ENCODE measurements around the gene MAP3K15.

MAP3K15 gene

GRCh38 chrX:19403696-19404095 is 111.6 kb downstream of the MAP3K15 start:
- no peak for TF ChIP-seq TARDBP (IDR thresholded peaks at IDR 0.05)
- TF ChIP-seq SUZ12 (IDR thresholded peaks at IDR 0.05), result no peak
- TF ChIP-seq CTBP1 (IDR thresholded peaks at IDR 0.05; ENCODE audit: borderline replicate concordance), result no peak
- no peak for TF ChIP-seq ELF4 (IDR thresholded peaks at IDR 0.05)
- no peak for TF ChIP-seq BHLHE40 (IDR thresholded peaks at IDR 0.05; ENCODE audit: borderline replicate concordance)
- no peak for TF ChIP-seq FOXK2 (IDR thresholded peaks at IDR 0.05)
- CTCF ChIA-PET, result interaction anchor here (0.6 kb wide), 1 partner anchor 13 kb away, joined by 3 read pairs; no protein-coding TSS in a partner anchor
- POLR2A ChIA-PET, result no interaction called here
- DNase-seq (ENCODE audit: extremely low spot score), result no peak

DNA sequence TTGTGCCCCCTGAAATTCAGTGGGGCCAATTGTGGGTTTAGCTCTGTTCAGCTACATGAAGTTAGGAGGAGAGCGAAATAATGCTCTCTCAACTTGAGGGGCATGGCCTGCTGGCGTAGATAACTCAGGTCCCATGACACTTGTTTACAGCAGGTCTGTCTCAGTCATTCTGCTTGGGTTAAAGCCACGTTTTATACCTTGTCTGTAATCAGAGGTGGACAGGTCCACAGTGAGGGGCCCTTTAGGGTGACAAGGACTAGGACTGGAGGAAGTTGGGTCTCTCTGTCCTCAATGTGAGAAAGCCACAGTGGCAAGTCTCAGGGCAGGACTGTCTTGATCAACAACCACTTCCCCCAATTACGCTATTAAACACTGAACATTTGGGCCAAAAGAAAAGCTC is 122.6 kb downstream of the MAP3K15 start:
- ChIA-PET POLR2A (no interaction called here), CTCF (no interaction called here)
- TF ChIP-seq FOXK2 (IDR thresholded peaks at IDR 0.05) (no peak), FOXA1 (IDR thresholded peaks at IDR 0.05) (no peak), NFRKB (IDR thresholded peaks at IDR 0.05) (no peak), L3MBTL2 (conservative IDR thresholded peaks at IDR 0.05) (no peak), ZNF384 (IDR thresholded peaks at IDR 0.05) (no peak), FOXM1 (IDR thresholded peaks at IDR 0.05; ENCODE audit: borderline replicate concordance) (no peak), CTBP1 (IDR thresholded peaks at IDR 0.05; ENCODE audit: borderline replicate concordance) (no peak), SUZ12 (IDR thresholded peaks at IDR 0.05) (no peak), SP1 (IDR thresholded peaks at IDR 0.05) (no peak), LEF1 (IDR thresholded peaks at IDR 0.05; ENCODE audit: borderline replicate concordance) (no peak), ARNT (IDR thresholded peaks at IDR 0.05) (no peak), HDGF (IDR thresholded peaks at IDR 0.05; ENCODE audit: borderline replicate concordance) (no peak), TARDBP (IDR thresholded peaks at IDR 0.05) (no peak), ELF4 (IDR thresholded peaks at IDR 0.05) (no peak), BHLHE40 (IDR thresholded peaks at IDR 0.05; ENCODE audit: borderline replicate concordance) (no peak)
- TF ChIP-seq, protein P1, sequence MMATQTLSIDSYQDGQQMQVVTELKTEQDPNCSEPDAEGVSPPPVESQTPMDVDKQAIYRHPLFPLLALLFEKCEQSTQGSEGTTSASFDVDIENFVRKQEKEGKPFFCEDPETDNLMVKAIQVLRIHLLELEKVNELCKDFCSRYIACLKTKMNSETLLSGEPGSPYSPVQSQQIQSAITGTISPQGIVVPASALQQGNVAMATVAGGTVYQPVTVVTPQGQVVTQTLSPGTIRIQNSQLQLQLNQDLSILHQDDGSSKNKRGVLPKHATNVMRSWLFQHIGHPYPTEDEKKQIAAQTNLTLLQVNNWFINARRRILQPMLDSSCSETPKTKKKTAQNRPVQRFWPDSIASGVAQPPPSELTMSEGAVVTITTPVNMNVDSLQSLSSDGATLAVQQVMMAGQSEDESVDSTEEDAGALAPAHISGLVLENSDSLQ (IDR thresholded peaks at IDR 0.05), result no peak
- no peak for DNase-seq (ENCODE audit: extremely low spot score)

- POLR2A ChIA-PET, result no interaction called here
- CTCF ChIA-PET, result no interaction called here
- TF ChIP-seq ZNF384 (IDR thresholded peaks at IDR 0.05), result no peak
- TF ChIP-seq FOXK2 (IDR thresholded peaks at IDR 0.05), result no peak
- TF ChIP-seq NFRKB (IDR thresholded peaks at IDR 0.05), result no peak
- TF ChIP-seq FOXM1 (IDR thresholded peaks at IDR 0.05; ENCODE audit: borderline replicate concordance), result no peak
- TF ChIP-seq CTBP1 (IDR thresholded peaks at IDR 0.05; ENCODE audit: borderline replicate concordance), result no peak
- TF ChIP-seq BHLHE40 (IDR thresholded peaks at IDR 0.05; ENCODE audit: borderline replicate concordance), result no peak
- no peak for TF ChIP-seq SUZ12 (IDR thresholded peaks at IDR 0.05)
- TF ChIP-seq, protein P1 (IDR thresholded peaks at IDR 0.05), result no peak
- TF ChIP-seq ARNT (IDR thresholded peaks at IDR 0.05), result no peak
- no peak for TF ChIP-seq HDGF (IDR thresholded peaks at IDR 0.05; ENCODE audit: borderline replicate concordance)
- no peak for TF ChIP-seq FOXA1 (IDR thresholded peaks at IDR 0.05)
- TF ChIP-seq L3MBTL2 (conservative IDR thresholded peaks at IDR 0.05), result no peak
- no peak for TF ChIP-seq TARDBP (IDR thresholded peaks at IDR 0.05)
- no peak for TF ChIP-seq LEF1 (IDR thresholded peaks at IDR 0.05; ENCODE audit: borderline replicate concordance)
- no peak for DNase-seq (ENCODE audit: extremely low spot score)
These were observed 123.2 kb downstream of the MAP3K15 start for GRCh38 chrX:19392078-19392477.

- POLR2A ChIA-PET, result no interaction called here
- no peak for DNase-seq (ENCODE audit: extremely low spot score)
- TF ChIP-seq TARDBP (IDR thresholded peaks at IDR 0.05) (no peak), FOXK2 (IDR thresholded peaks at IDR 0.05) (no peak), ZNF384 (IDR thresholded peaks at IDR 0.05) (no peak), L3MBTL2 (conservative IDR thresholded peaks at IDR 0.05) (no peak), FOXA1 (IDR thresholded peaks at IDR 0.05) (no peak), BHLHE40 (IDR thresholded peaks at IDR 0.05; ENCODE audit: borderline replicate concordance) (no peak), SUZ12 (IDR thresholded peaks at IDR 0.05) (no peak)
- CTCF ChIA-PET, result no interaction called here
These were observed 126.0 kb downstream of the MAP3K15 start for GRCh38 chrX:19389227-19389845.

- POLR2A ChIA-PET, result no interaction called here
- DNase-seq (ENCODE audit: extremely low spot score), result no peak
- TF ChIP-seq ARNT (IDR thresholded peaks at IDR 0.05) (no peak), ELF4 (IDR thresholded peaks at IDR 0.05) (no peak), ZNF384 (IDR thresholded peaks at IDR 0.05) (no peak), FOXA1 (IDR thresholded peaks at IDR 0.05) (no peak), LEF1 (IDR thresholded peaks at IDR 0.05; ENCODE audit: borderline replicate concordance) (no peak)
- CTCF ChIA-PET, result no interaction called here
These were observed 126.6 kb downstream of the MAP3K15 start for GRCh38 chrX:19388741-19389140.

GRCh38 chrX:19388064-19388679 is 127.1 kb downstream of the MAP3K15 start:
- POLR2A ChIA-PET, result no interaction called here
- TF ChIP-seq LEF1 (IDR thresholded peaks at IDR 0.05; ENCODE audit: borderline replicate concordance) (no peak), FOXK2 (IDR thresholded peaks at IDR 0.05) (no peak), SUZ12 (IDR thresholded peaks at IDR 0.05) (no peak), NFRKB (IDR thresholded peaks at IDR 0.05) (no peak), BHLHE40 (IDR thresholded peaks at IDR 0.05; ENCODE audit: borderline replicate concordance) (no peak), ARNT (IDR thresholded peaks at IDR 0.05) (no peak), FOXM1 (IDR thresholded peaks at IDR 0.05; ENCODE audit: borderline replicate concordance) (no peak), FOXA1 (IDR thresholded peaks at IDR 0.05) (no peak), ELF4 (IDR thresholded peaks at IDR 0.05) (no peak), CTBP1 (IDR thresholded peaks at IDR 0.05; ENCODE audit: borderline replicate concordance) (no peak), TARDBP (IDR thresholded peaks at IDR 0.05) (no peak), L3MBTL2 (conservative IDR thresholded peaks at IDR 0.05) (no peak), HDGF (IDR thresholded peaks at IDR 0.05; ENCODE audit: borderline replicate concordance) (no peak)
- TF ChIP-seq, protein P1 (IDR thresholded peaks at IDR 0.05), result no peak
- CTCF ChIA-PET, result no interaction called here
- DNase-seq (ENCODE audit: extremely low spot score), result no peak

Data from HEK293T (cell line).